GM23248 (cell line): ENCODE results near the gene ACSS3.

ENCODE experiments used
- EZH2 ChIP-seq: fragments of 200-600 bp; sonication (generic); IDR thresholded peaks from 2 replicates; pipeline ENCODE4 v1.6.1; 2018; ENCODE audit warnings: antibody characterized with exemption, mild to moderate bottlenecking; ENCODE audit not compliant: insufficient read depth, poor library complexity, severe bottlenecking
- EZH2phosphoT487 ChIP-seq: fragments of 200-600 bp; sonication (generic); IDR thresholded peaks from 2 replicates; pipeline ENCODE4 v1.6.1; 2018; ENCODE audit warnings: antibody characterized with exemption, moderate library complexity, mild to moderate bottlenecking, low read depth; ENCODE audit not compliant: insufficient read depth

- TF ChIP-seq EZH2, result no peak
- no peak for TF ChIP-seq EZH2phosphoT487
Observed at GRCh38 chr12:81092053-81092452, 14.2 kb downstream of the ACSS3 start.
